AML-193 (cell line): Measurements from ENCODE around the gene COL27A1.

Experiments
- DNase-seq, 2 experiments: peaks; one replicate each; lab custom pipeline; 2025; lab: John Stamatoyannopoulos, UW

COL27A1 gene

GRCh38 chr9:114273461-114273881, 118.1 kb downstream of the COL27A1 start:
- DNase-seq, result no peak

- DNase-seq, result no peak
Observed at GRCh38 chr9:114274217-114274616, 118.9 kb downstream of the COL27A1 start.

GRCh38 chr9:114275246-114276004, 120.1 kb downstream of the COL27A1 start:
- DNase-seq, result no peak

GRCh38 chr9:114276908-114277821, 121.8 kb downstream of the COL27A1 start:
- DNase-seq, result no peak

- no peak for DNase-seq
Observed at GRCh38 chr9:114278356-114278755, 123.0 kb downstream of the COL27A1 start.

- no peak for DNase-seq
Observed at GRCh38 chr9:114278881-114279570, 123.7 kb downstream of the COL27A1 start.

- no peak for DNase-seq
Observed at GRCh38 chr9:114279693-114280092, 124.4 kb downstream of the COL27A1 start.

- DNase-seq, result no peak
Observed at GRCh38 chr9:114280636-114281472, 125.5 kb downstream of the COL27A1 start.

GRCh38 chr9:114281473-114282103, 126.3 kb downstream of the COL27A1 start:
- DNase-seq, result no peak

GRCh38 chr9:114282104-114282485, 126.8 kb downstream of the COL27A1 start:
- DNase-seq, result no peak

GRCh38 chr9:114282507-114282906, 127.2 kb downstream of the COL27A1 start:
- no peak for DNase-seq

GRCh38 chr9:114282926-114283325, 127.6 kb downstream of the COL27A1 start:
- DNase-seq, result no peak

GRCh38 chr9:114283551-114284111, 128.3 kb downstream of the COL27A1 start:
- DNase-seq, result no peak

- no peak for DNase-seq
Observed at GRCh38 chr9:114284316-114285060, 129.2 kb downstream of the COL27A1 start.

GRCh38 chr9:114285166-114285867, 130.0 kb downstream of the COL27A1 start:
- DNase-seq, result no peak

GRCh38 chr9:114286146-114286679, 130.9 kb downstream of the COL27A1 start:
- DNase-seq, result no peak

GRCh38 chr9:114287001-114287762, 131.8 kb downstream of the COL27A1 start:
- DNase-seq, result no peak

GRCh38 chr9:114287763-114288192, 132.4 kb downstream of the COL27A1 start:
- no peak for DNase-seq
